ENCODE measurements around the gene ACKR2. TPM values are rescaled to one million over a fixed set of nuclear protein-coding genes. Genes with fewer than 3 reads are reported as not detected.

Gene ACKR2
- total and polyA plus RNA-seq, 4 donors: 0.26 to 7.8 (median 3.1) TPM; not detected in 1

- intact Hi-C loops (cut with DNase I): no loop called here
- Histone ChIP-seq H3K4me3 (ENCODE audit: low read length in 2 of 2) (no peak overlapping the region), H3K36me3 (ENCODE audit: control insufficient read depth in 1 of 2, insufficient read depth in 2 of 2, low read length in 1 of 2) (no peaks in the 10 kb centered on the region), H3K27me3 (ENCODE audit: control insufficient read depth in 1 of 2, insufficient read depth in 2 of 2, low read length in 1 of 2) (no peaks in the 10 kb centered on the region), H3K9me3 (ENCODE audit: control insufficient read depth, low read length) (no peaks in the 10 kb centered on the region), H3K27ac (ENCODE audit: low read depth in 1 of 2, low read length in 2 of 2) (peak overlapping the region in 1 of 2 donors; percentile 58), H3K4me1 (ENCODE audit: control insufficient read depth in 1 of 2, insufficient read depth in 2 of 2, low read length in 2 of 2) (peaks cover 0 to 5% of the 10 kb centered on the region in 2 donors)
- peak; percentile 67 for ATAC-seq (ENCODE audit: low FRiP score)
- 63 to 68% methylated on average over 6 of the region's 6 CpGs for WGBS, 2 donors
- DNase-seq: no peak
Measured at GRCh38 chr3:42843713-42844411, 34.6 kb downstream of the ACKR2 start.

DNA sequence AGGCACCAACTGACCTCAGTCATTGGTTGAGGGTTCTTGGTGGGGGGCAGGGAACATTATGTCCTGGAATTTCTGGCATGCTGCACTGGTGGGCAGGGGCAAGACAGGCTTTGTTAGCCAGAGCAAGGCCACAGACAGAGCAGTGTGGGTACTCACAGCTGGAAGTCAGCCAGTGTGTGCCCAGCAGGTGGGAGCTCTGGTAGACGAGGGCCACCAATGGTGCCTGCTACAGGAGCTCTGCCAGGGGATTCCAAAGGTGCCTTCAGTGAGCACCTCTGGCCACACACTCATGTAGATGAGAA, 35.1 kb downstream of the ACKR2 start:
- ATAC-seq (ENCODE audit: low FRiP score) (no peak), DNase-seq (no peak)
- WGBS, 2 donors: 58 to 100% methylated on average over 1 of the region's 1 CpG
- Histone ChIP-seq H3K4me3 (ENCODE audit: low read length in 2 of 2) (no peak overlapping the region), H3K27ac (ENCODE audit: low read depth in 1 of 2, low read length in 2 of 2) (peak overlapping the region in 1 of 2 donors; percentile 58), H3K36me3 (ENCODE audit: control insufficient read depth in 1 of 2, insufficient read depth in 2 of 2, low read length in 1 of 2) (no peaks in the 10 kb centered on the region), H3K9me3 (ENCODE audit: control insufficient read depth, low read length) (no peaks in the 10 kb centered on the region), H3K4me1 (ENCODE audit: control insufficient read depth in 1 of 2, insufficient read depth in 2 of 2, low read length in 2 of 2) (peaks cover 0 to 5% of the 10 kb centered on the region in 2 donors), H3K27me3 (ENCODE audit: control insufficient read depth in 1 of 2, insufficient read depth in 2 of 2, low read length in 1 of 2) (no peaks in the 10 kb centered on the region)
- intact Hi-C loops (cut with DNase I): no loop called here

DNA sequence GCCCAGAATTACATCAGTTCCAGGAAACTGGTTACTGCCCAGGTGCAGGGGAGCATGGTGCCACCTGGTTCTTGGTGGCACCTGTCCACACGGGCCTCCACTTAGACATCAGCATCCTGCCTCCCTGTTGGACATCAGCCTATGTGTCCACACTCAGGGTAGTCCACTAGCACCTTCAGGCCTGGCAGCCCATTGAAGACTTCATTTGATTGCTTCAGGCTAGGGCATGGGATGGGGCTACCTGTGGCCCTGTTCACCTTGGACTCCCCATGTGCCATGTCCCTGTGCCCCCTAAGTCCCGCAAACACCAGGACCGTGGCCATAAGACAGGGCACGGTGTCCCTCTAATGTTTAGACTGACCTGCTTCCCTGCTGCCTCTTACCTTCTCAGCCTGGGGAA, 35.6 kb downstream of the ACKR2 start:
- H3K4me1 ChIP-seq (ENCODE audit: control insufficient read depth in 1 of 2, insufficient read depth in 2 of 2, low read length in 2 of 2): peaks cover 0 to 5% of the 10 kb centered on the region in 2 donors
- ATAC-seq (ENCODE audit: low FRiP score): no peak

DNA sequence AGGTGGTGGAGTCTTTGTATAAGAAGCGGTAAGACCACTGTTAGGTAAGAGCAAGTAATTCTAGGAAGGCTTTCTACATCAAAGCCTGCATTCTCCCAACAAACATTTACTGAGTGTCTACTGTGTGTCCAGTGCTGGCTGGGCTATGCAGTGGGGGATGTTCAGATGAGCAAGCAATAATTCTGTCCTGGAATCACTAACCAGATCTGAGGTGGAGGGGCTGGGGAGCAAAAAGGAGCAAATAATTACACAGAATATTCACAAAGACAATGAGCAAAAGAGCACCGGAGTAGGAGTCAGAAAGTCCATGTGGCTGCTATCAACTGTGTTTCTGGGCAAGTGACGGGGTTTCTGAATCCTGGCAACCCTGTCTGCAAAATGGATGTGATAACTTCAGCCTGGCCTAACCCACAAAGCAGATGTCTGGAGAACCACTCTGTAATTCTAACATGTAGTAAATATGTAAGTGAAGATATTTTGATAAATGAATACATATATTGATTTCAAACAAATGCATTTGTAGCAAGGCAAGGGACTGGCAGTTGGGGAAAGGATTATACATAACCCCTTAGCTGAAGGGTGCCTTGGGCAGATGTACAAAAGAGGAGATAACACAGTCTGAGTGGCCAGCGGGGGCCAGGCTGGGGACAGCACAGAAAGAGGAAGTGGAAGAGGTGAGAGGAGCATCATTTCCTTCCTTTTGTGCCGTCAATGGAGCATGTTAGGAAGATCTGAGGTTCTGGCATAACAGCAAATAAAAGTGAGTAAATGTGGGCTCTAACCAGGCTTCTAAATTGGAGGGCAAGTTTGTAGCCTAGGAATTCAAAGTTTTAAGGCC, 37.7 kb downstream of the ACKR2 start:
- H3K4me3 ChIP-seq (ENCODE audit: low read length in 2 of 2): no peak overlapping the region
- no peak for ATAC-seq (ENCODE audit: low FRiP score)
- no peaks in the 10 kb centered on the region for H3K36me3 ChIP-seq (ENCODE audit: control insufficient read depth in 1 of 2, insufficient read depth in 2 of 2, low read length in 1 of 2)
- H3K9me3 ChIP-seq (ENCODE audit: control insufficient read depth, low read length): no peaks in the 10 kb centered on the region
- H3K27me3 ChIP-seq (ENCODE audit: control insufficient read depth in 1 of 2, insufficient read depth in 2 of 2, low read length in 1 of 2): no peaks in the 10 kb centered on the region
- H3K4me1 ChIP-seq (ENCODE audit: control insufficient read depth in 1 of 2, insufficient read depth in 2 of 2, low read length in 2 of 2): peaks cover 0 to 5% of the 10 kb centered on the region in 2 donors
- intact Hi-C loops (cut with DNase I): no loop called here
- DNase-seq: peak in 1 of 2 donors; percentile 60
- WGBS, 2 donors: 19 to 27% methylated on average over 5 of the region's 5 CpGs
- peak overlapping the region in 1 of 2 donors; percentile 58 for H3K27ac ChIP-seq (ENCODE audit: low read depth in 1 of 2, low read length in 2 of 2)

More for the DNA sequence above, 35.6 kb downstream of the ACKR2 start:
- Histone ChIP-seq H3K27me3 (ENCODE audit: control insufficient read depth in 1 of 2, insufficient read depth in 2 of 2, low read length in 1 of 2) (no peaks in the 10 kb centered on the region), H3K9me3 (ENCODE audit: control insufficient read depth, low read length) (no peaks in the 10 kb centered on the region), H3K4me3 (ENCODE audit: low read length in 2 of 2) (no peak overlapping the region), H3K27ac (ENCODE audit: low read depth in 1 of 2, low read length in 2 of 2) (peak overlapping the region in 1 of 2 donors; percentile 31), H3K36me3 (ENCODE audit: control insufficient read depth in 1 of 2, insufficient read depth in 2 of 2, low read length in 1 of 2) (no peaks in the 10 kb centered on the region)
- DNase-seq: no peak
- WGBS, 2 donors: 88 to 97% methylated on average over 4 of the region's 4 CpGs
- intact Hi-C loops (cut with DNase I): no loop called here

GRCh38 chr3:42847731-42848130, 38.5 kb downstream of the ACKR2 start:
- no peaks in the 10 kb centered on the region for H3K27me3 ChIP-seq (ENCODE audit: control insufficient read depth in 1 of 2, insufficient read depth in 2 of 2, low read length in 1 of 2)
- no peak for DNase-seq
- ATAC-seq (ENCODE audit: low FRiP score): no peak
- no peaks in the 10 kb centered on the region for H3K36me3 ChIP-seq (ENCODE audit: control insufficient read depth in 1 of 2, insufficient read depth in 2 of 2, low read length in 1 of 2)
- H3K4me3 ChIP-seq (ENCODE audit: low read length in 2 of 2): no peak overlapping the region
- peaks cover 0 to 5% of the 10 kb centered on the region in 2 donors for H3K4me1 ChIP-seq (ENCODE audit: control insufficient read depth in 1 of 2, insufficient read depth in 2 of 2, low read length in 2 of 2)
- intact Hi-C loops (cut with DNase I): no loop called here
- H3K27ac ChIP-seq (ENCODE audit: low read depth in 1 of 2, low read length in 2 of 2): no peak overlapping the region
- H3K9me3 ChIP-seq (ENCODE audit: control insufficient read depth, low read length): no peaks in the 10 kb centered on the region
- WGBS, 2 donors: 84 to 86% methylated on average over 4 of the region's 4 CpGs

DNA sequence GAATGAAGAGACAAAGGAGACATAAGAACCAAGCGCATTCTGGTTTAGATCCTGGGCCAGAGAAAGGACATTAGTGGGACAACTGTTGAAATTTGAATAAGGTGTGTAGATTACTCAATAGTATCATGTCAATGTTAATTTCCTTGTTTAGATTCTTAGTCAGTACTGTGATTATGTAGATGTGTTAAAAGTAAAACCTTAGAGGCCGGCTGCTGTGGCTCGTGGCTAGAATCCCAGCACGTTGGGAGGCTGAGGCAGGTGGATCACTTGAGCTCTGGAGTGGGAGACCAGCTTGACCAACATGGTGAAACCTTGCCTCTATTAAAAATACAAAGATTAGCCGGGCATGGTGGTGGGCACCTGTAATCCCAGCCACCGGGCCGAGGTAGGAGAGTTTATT, 39.8 kb downstream of the ACKR2 start:
- no peaks in the 10 kb centered on the region for H3K36me3 ChIP-seq (ENCODE audit: control insufficient read depth in 1 of 2, insufficient read depth in 2 of 2, low read length in 1 of 2)
- DNase-seq: no peak
- H3K4me1 ChIP-seq (ENCODE audit: control insufficient read depth in 1 of 2, insufficient read depth in 2 of 2, low read length in 2 of 2): peaks cover 0 to 5% of the 10 kb centered on the region in 2 donors
- WGBS, 2 donors: 97% methylated on average over 7 of the region's 7 CpGs
- intact Hi-C loops (cut with DNase I): no loop called here
- no peak overlapping the region for H3K27ac ChIP-seq (ENCODE audit: low read depth in 1 of 2, low read length in 2 of 2)
- H3K4me3 ChIP-seq (ENCODE audit: low read length in 2 of 2): no peak overlapping the region
- H3K9me3 ChIP-seq (ENCODE audit: control insufficient read depth, low read length): no peaks in the 10 kb centered on the region
- no peak for ATAC-seq (ENCODE audit: low FRiP score)
- H3K27me3 ChIP-seq (ENCODE audit: control insufficient read depth in 1 of 2, insufficient read depth in 2 of 2, low read length in 1 of 2): no peaks in the 10 kb centered on the region

GRCh38 chr3:42850263-42850662, 41.0 kb downstream of the ACKR2 start:
- Histone ChIP-seq H3K27ac (ENCODE audit: low read depth in 1 of 2, low read length in 2 of 2) (no peak overlapping the region), H3K4me1 (ENCODE audit: control insufficient read depth in 1 of 2, insufficient read depth in 2 of 2, low read length in 2 of 2) (peaks cover 0 to 5% of the 10 kb centered on the region in 2 donors), H3K27me3 (ENCODE audit: control insufficient read depth in 1 of 2, insufficient read depth in 2 of 2, low read length in 1 of 2) (no peaks in the 10 kb centered on the region), H3K4me3 (ENCODE audit: low read length in 2 of 2) (no peak overlapping the region), H3K36me3 (ENCODE audit: control insufficient read depth in 1 of 2, insufficient read depth in 2 of 2, low read length in 1 of 2) (no peaks in the 10 kb centered on the region), H3K9me3 (ENCODE audit: control insufficient read depth, low read length) (no peaks in the 10 kb centered on the region)
- no peak for DNase-seq
- ATAC-seq (ENCODE audit: low FRiP score): no peak
- 96 to 98% methylated on average over 3 of the region's 3 CpGs for WGBS, 2 donors
- intact Hi-C loops (cut with DNase I): no loop called here

- Histone ChIP-seq H3K36me3 (ENCODE audit: control insufficient read depth in 1 of 2, insufficient read depth in 2 of 2, low read length in 1 of 2) (no peaks in the 10 kb centered on the region), H3K27ac (ENCODE audit: low read depth in 1 of 2, low read length in 2 of 2) (peak overlapping the region in 1 of 2 donors; percentile 9), H3K9me3 (ENCODE audit: control insufficient read depth, low read length) (no peaks in the 10 kb centered on the region), H3K4me1 (ENCODE audit: control insufficient read depth in 1 of 2, insufficient read depth in 2 of 2, low read length in 2 of 2) (no peaks in the 10 kb centered on the region), H3K4me3 (ENCODE audit: low read length in 2 of 2) (no peak overlapping the region), H3K27me3 (ENCODE audit: control insufficient read depth in 1 of 2, insufficient read depth in 2 of 2, low read length in 1 of 2) (no peaks in the 10 kb centered on the region)
- ATAC-seq (ENCODE audit: low FRiP score) (no peak), DNase-seq (no peak)
- 91 to 96% methylated on average over 6 of the region's 6 CpGs for WGBS, 2 donors
- intact Hi-C loops (cut with DNase I): no loop called here
Measured at GRCh38 chr3:42851228-42851834, 42.1 kb downstream of the ACKR2 start.

All from aorta (tissue), 5 donors.